Activated T-helper 1 cell treated with anti-CD3 and anti-CD28 coated beads, Interleukin-2, amount 50 U/mL, for 16 hours (primary cell): ENCODE data around the gene DEPDC5.

Source experiments
- DNase-seq, 2 donors: peaks; one replicate each; pipeline ENCODE4 v3.0.0-alpha.2; 2020; ENCODE audit warnings: low read depth in 1 of 2, low spot score in 1 of 2

DEPDC5 gene

DNA sequence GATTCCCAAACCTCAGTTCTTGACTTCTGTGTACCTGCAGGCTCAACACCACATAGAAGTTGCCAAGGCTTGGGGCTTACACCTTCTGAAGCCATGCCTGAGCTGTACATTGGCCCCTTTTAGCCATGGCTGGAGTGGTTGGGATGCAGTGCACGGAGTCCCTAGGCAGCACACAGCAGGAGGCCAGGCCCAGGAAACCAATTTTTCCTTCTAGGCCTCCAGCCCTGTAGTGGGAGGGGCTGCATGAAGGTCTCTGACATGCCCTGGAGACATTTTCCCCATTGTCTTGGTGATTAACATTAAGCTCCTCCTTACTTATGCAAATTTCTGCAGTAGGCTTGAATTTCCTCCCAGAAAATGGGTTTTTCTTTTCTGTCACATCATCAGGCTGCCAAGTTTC lies 94.6 kb downstream of the DEPDC5 start:
- DNase-seq, result no peak

DNA sequence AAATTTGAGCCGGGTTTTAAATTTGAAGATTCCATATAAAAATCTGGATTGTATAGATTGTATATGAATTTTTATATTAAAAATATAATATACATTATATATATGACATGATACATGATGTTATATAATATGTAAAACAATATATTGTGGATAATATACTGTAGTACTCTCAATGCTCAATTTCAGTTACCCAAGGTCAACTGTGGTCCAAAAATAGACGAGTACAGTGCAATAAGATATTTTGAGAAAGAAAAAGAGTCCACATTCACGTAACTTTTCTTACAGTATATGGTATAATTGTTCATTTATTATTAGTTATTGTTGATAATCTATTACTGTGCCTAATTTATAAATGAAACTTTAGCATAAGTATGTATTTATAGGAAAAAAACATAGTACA lies 96.3 kb downstream of the DEPDC5 start:
- no peak for DNase-seq

DNA sequence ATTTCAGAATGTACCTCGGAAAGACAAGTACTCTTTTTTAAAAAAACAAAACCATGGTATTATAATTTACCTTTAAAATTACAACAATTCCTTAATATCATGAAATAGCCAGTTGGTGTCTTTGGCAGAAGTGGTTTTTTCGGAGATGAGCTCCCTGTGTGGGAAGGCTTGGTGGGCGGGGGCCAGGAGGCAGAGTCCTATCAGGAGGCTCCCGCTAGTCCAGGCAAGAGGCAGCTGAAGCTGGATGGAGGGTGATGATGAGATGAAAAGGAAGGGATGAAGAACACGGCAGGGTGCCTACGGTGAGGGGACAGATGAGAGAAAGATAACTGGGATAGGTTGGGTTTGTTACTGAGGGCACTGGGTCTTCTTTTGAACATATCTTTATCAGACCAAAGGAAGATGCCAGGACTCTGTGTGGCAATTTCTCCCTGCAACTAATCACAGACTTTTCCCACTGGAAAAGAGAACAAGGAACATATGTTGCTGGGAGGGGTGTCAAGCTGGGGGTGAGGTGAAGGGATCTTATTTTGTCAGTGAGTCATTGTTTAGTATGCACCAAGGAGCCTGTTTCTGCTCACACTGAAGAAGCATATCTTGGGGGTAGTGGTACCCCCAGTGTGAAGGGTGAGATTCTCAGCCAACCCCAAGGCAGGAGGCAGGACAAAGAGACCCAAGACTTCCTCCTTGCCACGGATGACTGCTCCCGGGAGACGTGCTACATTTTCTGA lies 99.0 kb downstream of the DEPDC5 start:
- DNase-seq, result no peak

DNA sequence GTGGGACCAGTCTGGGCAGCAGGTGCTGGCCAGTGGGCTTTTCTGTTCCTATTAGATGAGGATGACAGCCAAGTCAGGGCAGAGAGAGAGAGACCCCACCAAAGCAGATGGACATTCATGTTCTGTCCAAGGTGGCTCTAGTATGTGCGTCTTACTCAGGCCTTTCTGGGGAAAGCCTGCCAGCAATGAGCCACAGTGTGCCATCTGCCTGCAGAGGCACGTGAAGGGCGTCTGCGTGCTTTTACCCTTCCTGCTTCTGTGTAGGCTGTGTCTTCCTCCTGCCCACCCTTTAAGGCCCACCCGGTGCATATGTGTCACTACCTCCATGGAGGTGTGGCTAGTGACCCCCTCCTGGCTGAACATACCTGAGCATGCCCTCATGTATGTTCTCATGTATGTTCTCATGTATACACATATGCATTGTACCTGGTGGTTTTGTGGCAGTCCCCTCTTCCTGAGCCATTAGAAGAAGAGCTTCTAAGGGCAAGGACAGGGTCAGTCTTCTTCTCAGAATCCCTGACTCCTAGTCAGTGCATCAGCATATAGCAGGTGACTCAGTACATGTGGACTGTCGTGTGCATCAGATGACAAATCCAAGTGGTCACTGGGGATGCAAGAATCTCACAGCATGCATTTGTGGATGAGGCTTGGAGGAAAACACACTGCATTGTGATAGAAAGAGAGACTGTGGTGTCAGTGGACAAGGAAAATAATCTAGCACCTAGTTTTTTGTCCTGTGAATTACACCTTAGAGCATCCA lies 100.1 kb downstream of the DEPDC5 start:
- no peak for DNase-seq

DNA sequence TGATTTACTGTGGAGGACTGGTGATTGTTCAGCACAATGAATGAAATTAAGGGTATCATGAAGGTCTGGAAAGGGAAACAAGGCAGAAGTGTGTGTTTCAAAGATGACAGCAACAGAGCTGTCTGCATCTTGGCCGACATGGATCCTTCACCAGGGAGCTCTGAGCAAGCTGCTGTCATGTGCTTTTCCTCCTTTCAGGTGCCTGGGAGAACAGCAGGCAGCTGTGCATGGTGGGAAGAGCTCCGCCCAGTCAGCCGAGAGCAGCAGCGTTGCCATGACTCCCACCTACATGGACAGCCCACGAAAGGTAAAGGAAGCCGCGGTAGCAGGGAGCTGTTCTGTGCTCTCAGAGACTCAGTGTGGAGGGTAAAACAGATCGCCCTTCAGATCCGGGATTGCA lies 103.4 kb downstream of the DEPDC5 start:
- no peak for DNase-seq

DNA sequence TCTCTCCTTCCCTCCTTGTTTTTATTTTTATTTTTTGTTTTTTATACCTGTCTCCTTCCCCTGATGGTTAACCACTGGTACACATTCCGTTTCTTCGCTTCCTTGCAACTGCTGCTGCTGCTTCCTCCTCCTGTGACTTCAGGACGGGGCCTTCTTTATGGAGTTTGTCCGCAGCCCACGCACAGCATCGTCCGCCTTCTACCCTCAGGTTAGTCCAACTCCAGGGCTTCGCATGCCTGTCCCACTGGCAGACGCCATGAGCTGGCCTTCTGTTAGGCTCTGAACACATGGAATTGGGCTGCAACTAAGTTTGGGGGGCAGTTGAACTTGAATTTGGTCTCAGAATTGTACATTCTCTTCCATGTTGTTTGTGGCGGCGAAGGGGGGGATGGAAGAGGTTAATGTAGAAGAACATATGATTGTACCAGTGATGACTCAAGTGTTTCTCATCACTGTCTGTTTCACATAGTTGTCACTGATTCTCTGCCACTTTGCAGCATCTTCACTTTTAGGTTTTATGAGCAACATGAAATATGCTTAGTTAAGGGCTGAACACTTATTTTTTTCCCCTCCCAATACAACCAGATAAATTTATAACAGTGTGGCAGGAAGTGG lies 107.5 kb downstream of the DEPDC5 start:
- DNase-seq, result no peak

DNA sequence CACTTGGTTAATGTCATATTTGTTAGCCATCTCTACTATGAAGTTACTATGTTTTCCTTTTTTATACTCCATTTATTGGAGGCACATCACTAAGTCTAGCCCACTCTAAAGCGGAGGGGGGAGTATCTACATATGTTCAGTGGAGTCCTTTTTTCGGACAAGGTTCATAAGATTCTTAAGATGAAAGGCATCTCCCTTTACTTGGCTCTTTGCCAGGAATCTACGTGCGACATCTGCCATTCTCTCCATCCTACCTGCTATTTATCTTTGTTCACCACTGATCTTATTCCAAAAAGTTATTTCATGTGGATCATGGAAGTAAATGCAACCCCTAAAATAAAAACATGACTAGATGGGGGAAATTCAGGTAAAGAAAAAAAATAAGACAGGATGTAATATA lies 113.1 kb downstream of the DEPDC5 start:
- DNase-seq, result no peak

DNA sequence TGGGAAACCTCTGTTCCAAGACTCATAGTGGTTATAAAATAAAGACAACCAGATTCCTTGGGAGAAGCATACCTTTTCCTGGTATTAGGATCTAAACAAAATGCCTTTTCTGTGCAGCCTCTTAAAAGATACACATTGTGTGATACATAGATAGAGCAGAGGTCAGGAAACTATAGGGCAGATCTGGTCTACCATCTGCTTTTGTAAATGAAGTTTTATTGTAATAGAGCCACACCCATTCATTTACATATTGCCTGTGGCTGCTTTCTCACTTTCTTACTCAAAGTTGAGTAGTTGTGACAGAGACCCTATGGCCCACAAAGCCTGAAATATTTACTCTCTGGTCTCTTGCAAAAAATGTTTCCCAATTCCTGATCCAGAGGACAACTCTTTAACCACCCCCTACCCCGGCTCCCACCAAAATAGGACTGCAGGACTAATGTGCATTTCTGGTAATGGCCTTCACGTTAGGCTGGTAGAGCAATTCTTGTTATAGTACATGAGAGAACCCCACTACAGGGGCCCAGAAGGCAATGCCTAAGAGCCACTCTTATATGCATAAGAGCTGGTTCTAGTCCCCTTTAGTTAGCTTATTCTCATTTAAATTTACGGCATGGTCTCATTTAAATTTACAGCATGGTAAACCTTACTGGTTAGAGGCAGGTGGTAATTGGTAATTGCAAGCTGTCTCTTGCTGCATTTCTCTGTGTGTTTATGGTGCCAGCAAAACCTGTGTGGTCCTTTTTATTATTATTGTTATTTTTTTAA lies 113.8 kb downstream of the DEPDC5 start:
- no peak for DNase-seq

DNA sequence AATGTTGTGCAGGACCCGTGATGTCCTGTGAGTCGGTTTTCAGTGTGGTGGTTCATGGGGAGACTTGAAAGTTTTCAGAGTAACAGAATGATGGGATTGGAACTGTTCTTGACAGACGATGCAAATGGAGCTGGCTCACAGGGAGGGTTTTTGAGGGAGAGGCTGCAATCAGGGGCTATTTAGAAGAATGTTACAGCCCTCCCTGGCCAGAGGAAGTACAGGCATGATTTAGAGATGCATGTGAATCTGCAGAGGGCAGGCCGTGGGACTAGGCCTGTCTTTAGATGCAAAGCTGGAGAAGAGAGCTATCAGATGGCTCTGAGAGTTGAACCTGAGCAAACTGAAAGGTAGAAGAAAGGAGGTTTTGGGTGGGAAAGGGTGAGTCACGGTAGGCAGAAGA lies 115.9 kb downstream of the DEPDC5 start:
- no peak for DNase-seq

DNA sequence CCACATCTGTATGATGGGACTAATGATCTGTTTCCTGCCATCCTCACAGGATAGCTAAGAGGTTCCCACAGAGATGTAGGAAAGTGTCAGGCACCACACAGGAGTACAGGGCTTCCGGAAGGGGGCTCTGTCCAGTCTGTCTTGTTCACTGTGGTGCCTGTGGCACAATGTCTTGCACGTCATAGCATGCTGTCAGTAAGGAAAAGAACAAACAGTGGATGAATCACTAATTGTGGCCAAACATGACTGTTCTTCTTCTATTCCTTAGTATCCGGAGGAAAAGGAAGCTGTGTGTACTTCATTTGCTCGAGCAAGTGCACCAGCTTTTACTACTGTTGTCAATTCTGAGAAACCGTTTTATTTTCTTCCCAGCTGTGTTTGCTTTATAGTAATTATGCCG lies 117.1 kb downstream of the DEPDC5 start:
- no peak for DNase-seq

DNA sequence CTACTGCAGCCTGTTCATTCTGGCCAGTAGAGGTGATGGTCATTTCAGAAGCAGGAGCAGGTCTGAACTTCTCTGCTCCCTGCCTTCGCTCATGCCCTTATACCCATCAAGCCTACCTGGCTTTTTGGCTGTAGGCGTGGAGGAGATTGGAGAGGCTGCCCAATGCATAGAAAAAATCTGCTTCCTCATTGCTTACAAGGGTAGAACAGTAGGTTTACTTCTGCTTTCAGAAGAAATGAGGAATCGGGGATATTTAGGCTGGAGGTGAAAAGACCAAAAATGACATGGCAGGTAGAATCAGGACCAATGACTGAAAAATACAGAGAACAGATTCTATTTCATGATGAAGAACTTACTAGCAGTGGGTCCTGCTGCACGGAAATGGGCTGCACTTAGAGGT lies 117.7 kb downstream of the DEPDC5 start:
- DNase-seq, result no peak

DNA sequence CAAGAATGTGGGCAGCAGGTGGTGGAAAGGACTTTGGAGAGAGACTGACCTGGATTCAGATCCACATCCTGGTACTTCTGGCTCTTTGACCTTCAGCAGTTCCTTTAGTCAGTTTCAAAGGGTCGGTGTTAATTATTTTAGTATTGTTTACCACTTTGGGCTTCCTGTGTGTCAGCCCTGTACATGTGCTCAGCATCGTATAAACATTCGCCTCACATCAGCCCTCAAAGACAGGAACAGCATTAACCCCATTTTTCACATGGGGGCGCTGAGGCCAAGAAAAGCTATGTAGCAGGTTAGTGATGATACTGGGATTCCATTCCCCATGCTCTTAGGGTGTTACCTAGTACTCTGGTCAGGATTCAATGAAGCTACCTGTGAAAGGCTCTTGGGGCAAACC lies 118.4 kb downstream of the DEPDC5 start:
- no peak for DNase-seq

DNA sequence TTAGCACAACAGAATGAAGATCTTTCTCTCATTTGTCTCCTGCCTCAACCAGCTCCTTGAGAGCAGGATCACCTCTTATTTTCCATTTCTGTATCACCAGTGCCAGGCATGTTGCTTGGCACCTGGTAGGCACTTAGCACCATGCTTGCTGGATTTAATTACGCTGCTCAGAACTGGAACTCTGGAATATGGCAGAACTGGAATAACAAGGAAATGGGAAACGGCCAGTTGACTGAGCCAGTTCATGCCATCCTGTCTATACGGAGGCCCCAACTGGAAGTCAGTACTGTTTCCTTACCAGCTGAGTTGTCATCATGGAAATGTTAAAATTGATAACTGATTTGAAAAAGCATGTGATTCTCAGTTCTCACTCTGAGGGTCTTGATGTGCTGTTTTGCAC lies 121.0 kb downstream of the DEPDC5 start:
- DNase-seq, result no peak

DNA sequence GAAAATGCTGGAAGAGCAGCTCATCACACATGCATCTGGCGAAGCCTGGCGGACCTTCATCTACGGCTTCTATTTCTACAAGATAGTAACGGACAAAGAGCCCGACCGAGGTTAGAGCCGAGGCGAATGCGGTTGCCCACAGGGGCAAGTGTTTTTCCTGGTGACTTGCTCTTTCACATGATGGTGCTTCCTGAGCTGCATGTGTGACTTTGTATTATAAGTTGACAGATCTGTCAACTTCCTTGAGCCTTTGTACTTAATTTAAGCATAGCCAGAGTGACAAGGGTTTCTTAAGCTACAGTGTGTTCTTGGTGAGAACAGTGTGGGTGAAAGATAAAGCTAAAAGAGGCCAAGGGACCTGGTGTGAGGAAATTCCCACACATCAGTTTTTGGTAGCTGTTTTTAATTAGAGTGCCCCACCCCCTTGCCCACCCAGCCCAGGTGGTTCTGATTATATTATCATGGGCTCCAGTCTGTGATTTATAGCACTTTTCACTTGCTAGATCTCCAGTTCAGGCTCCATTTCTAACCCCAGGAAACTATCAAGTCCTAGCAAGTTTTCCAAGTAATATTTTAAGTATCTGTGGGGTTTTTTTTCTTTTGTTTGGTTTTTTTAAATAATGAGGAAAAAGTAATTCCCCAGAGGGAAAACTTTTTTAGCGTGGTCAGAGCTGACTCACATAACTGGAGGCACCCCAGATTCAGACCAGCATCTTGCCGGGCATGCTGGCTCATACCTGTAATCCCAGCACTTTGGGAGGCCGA lies 122.5 kb downstream of the DEPDC5 start:
- DNase-seq, result no peak

DNA sequence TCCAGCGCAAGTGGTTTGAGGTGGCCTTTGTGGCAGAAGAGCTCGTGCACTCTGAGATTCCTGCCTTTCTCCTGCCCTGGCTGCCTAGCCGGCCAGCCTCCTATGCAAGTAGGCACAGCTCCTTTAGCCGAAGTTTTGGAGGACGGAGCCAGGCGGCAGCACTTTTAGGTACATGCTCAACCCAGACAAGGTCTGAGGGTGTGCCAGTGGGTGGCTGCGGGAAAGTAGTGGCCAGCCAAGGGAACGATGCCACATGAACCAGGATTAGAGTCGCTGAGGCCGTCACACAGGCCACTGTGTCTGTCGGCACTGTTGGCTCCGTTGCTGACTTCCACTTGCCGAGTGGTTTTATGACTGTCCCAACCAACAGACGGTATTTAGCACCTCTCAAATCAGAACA lies 125.8 kb downstream of the DEPDC5 start:
- no peak for DNase-seq

DNA sequence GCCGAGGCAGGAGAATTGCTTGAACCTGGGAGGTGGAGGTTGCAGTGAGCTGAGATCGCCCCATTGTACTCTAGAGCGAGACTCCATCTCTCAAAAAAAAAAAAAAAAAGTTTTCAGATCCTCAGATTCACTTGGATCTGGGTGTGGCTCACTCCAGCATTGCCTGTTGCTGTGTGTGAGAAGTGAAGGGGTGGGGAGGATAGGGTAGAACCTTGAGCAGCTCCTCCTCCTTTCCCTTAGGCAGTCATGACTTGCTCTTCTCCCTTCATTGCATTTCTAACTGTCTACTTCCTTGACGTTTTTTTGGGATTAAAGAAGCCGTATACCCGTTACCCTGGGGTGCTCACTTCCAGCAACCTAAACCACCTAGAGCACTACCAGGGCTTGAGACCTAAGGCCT lies 127.4 kb downstream of the DEPDC5 start:
- no peak for DNase-seq

DNA sequence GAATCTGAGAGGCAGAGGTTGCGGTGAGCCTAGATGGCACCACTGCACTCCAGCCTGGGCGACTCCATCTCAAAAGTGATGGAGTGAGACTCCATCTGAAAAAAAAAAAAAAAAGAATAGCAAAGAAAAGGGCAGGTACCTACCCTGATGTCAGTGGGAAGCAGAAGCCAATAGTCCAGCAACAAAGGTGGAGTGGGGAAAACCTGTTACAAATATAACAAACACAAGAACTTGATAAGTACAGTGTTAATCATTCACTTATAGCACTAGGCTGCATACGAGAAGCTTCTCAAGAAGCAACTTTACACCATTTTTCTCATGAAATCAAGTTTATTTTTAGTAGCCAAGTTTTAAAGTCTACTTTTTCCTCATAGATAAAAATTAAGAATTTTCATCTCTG lies 128.0 kb downstream of the DEPDC5 start:
- no peak for DNase-seq

DNA sequence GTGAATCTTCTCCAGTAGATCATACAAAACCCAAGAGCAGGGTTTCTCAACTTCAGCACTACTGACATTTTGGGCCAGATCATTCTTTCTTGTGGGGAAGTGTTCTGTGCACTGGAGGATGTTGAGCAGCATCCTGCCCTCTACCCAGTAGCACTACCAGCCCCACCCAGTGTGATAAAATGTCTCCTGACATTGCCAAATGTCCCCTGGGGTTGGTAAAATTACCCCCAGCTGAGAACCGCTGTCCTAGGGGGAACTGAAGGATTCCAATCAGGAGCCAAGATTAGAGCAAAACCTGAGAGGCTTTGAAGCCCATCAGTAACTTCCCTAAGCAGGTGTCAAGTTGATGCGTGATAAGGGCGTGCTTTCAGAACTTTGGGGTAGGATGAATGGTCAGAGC lies 129.2 kb downstream of the DEPDC5 start:
- DNase-seq, result no peak

DNA sequence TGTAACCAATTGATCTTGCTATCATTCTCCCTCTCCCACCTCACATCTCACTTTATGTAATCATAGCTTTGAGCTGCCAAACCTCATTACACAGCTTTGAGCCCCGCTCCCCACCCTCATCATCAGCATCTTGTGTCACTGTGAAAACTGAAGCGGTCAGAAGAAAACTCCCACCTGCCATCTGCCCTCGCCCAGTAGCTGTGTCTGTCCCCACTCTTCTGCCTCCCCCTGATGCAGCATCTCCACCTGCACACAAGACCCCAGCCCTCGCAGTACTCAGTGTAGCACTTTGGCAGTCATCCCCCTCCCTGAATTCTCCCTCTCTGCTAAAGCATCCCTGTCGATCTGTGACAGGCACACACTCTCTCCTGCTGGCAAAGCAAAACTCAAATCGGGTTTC lies 130.2 kb downstream of the DEPDC5 start:
- DNase-seq, result no peak

DNA sequence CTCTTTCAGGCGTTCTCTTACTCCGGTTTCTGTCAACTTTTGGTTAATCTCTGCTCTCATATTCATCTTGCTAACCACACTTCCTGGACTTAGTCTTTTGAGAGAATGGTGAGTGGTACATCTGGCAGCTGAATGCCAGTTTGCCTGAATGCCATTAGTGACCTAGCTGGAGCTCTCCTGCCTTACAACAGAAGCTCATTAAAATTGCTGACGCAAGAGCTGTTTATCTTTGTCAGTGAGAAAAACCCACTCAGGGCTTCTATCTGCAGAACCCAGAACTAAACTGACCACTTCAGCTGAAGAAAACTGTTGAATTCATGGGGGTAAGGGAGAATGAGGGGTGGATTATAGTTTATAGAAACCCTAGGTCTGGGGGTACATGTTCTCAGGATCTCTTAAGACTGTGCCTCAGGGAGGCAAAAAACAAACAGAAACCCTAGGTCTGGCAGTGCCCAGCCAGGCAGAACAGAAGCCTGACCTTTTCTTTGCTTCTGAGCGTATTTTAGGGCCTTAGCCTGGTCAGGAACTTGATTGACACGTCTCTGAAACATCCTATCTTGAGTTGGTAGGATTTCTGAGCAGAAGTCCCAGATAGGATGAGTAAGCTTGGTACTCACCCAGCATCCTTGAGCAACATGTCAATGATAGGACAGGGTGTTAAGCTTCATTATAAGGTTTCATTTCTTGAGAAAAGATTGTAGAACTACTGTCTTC lies 137.7 kb downstream of the DEPDC5 start:
- no peak for DNase-seq
